ENCODE data around the gene FIGNL2. TPM values are rescaled to one million over a fixed set of nuclear protein-coding genes. Genes with fewer than 3 reads are reported as not detected.

FIGNL2 gene
- total and polyA plus RNA-seq, 7 donors, result 0.01 to 0.20 (median 0.17) TPM

GRCh38 chr12:51846911-51847642 is 1.4 kb downstream of the FIGNL2 start:
- DNase-seq (peak in 1 of 2 donors; percentile 55), ATAC-seq (peak; percentile 38 to 68 (median 48))
- WGBS, 3 donors, result 1 to 2% (median 1%) methylated on average over 43 to 59 of the region's 59 CpGs
- H3K27ac ChIP-seq, result peak overlapping the region; percentile 30
- peak overlapping the region; percentile 61 for H3K4me3 ChIP-seq
- H3K27me3 ChIP-seq (ENCODE audit: insufficient read depth in 3 of 3, low read length in 2 of 3), result peaks cover 0 to 64% (median 14%) of the 10 kb centered on the region in 3 donors
- no peak for TF ChIP-seq CTCF (IDR thresholded peaks at IDR 0.05)
- no peaks in the 10 kb centered on the region for H3K36me3 ChIP-seq (ENCODE audit: insufficient read depth in 1 of 2, low read depth in 1 of 2)
- intact Hi-C loops (cut with DNase I), result no loop called here
- peaks cover 10% of the 10 kb centered on the region for H3K4me1 ChIP-seq
- H3K9me3 ChIP-seq, result no peaks in the 10 kb centered on the region

- Histone ChIP-seq H3K9me3 (no peaks in the 10 kb centered on the region), H3K4me3 (peak overlapping the region; percentile 61), H3K36me3 (ENCODE audit: insufficient read depth in 1 of 2, low read depth in 1 of 2) (no peaks in the 10 kb centered on the region), H3K27me3 (ENCODE audit: insufficient read depth in 3 of 3, low read length in 2 of 3) (peaks cover 0 to 64% (median 14%) of the 10 kb centered on the region in 3 donors), H3K27ac (no peak overlapping the region), H3K4me1 (peaks cover 10% of the 10 kb centered on the region)
- intact Hi-C loops (cut with DNase I), result no loop called here
- ATAC-seq (no peak), DNase-seq (no peak)
- WGBS, 3 donors, result 56 to 68% (median 66%) methylated on average over 15 of the region's 15 CpGs
- no peak for TF ChIP-seq CTCF (IDR thresholded peaks at IDR 0.05)
Observed at GRCh38 chr12:51846271-51846691, 2.2 kb downstream of the FIGNL2 start.

GRCh38 chr12:51845482-51845881 is 3.0 kb downstream of the FIGNL2 start:
- H3K27me3 ChIP-seq (ENCODE audit: insufficient read depth in 3 of 3, low read length in 2 of 3), result peaks cover 0 to 61% (median 14%) of the 10 kb centered on the region in 3 donors
- peaks cover 10% of the 10 kb centered on the region for H3K4me1 ChIP-seq
- WGBS, 3 donors, result 70 to 78% (median 73%) methylated on average over 7 of the region's 7 CpGs
- no peak overlapping the region for H3K27ac ChIP-seq
- no peaks in the 10 kb centered on the region for H3K9me3 ChIP-seq
- ATAC-seq (no peak), DNase-seq (no peak)
- no peaks in the 10 kb centered on the region for H3K36me3 ChIP-seq (ENCODE audit: insufficient read depth in 1 of 2, low read depth in 1 of 2)
- no peak for TF ChIP-seq CTCF (IDR thresholded peaks at IDR 0.05)
- no peak overlapping the region for H3K4me3 ChIP-seq
- intact Hi-C loops (cut with DNase I), result no loop called here

GRCh38 chr12:51844854-51845253 is 3.7 kb downstream of the FIGNL2 start:
- Histone ChIP-seq H3K4me3 (no peak overlapping the region), H3K27ac (no peak overlapping the region), H3K36me3 (ENCODE audit: insufficient read depth in 1 of 2, low read depth in 1 of 2) (no peaks in the 10 kb centered on the region), H3K4me1 (peaks cover 10% of the 10 kb centered on the region), H3K27me3 (ENCODE audit: insufficient read depth in 3 of 3, low read length in 2 of 3) (peaks cover 0 to 55% (median 14%) of the 10 kb centered on the region in 3 donors), H3K9me3 (no peaks in the 10 kb centered on the region)
- DNase-seq (no peak), ATAC-seq (no peak)
- WGBS, 3 donors, result 86 to 87% (median 87%) methylated on average over 4 of the region's 4 CpGs
- intact Hi-C loops (cut with DNase I), result no loop called here
- no peak for TF ChIP-seq CTCF (IDR thresholded peaks at IDR 0.05)

Measured in psoas muscle (tissue), 8 donors.